Karpas-422 (cell line): ENCODE measurements around the gene SLC39A11. TPM values are rescaled to one million over a fixed set of nuclear protein-coding genes. Genes with fewer than 3 reads are reported as not detected.
"Not testable (repeated sequence)": the region's sequence is repeated elsewhere in the genome, so short reads cannot be mapped to it uniquely, and the experiment has no call there.

ENCODE experiments used
- DNase-seq: peaks from one replicate; pipeline ENCODE4 v3.0.0-alpha.2; 2015
- H2AFZ ChIP-seq: fragments of 200-600 bp; sonication (generic); 2 replicates; pipeline ENCODE4 v1.6.1; 2014; ENCODE audit warnings: antibody characterized with exemption, low read length, mixed read lengths
- H3K27ac ChIP-seq: fragments of 200-600 bp; sonication (generic); 2 replicates; pipeline ENCODE4 v1.5.1; 2014; ENCODE audit warnings: mild to moderate bottlenecking, low read length, moderate library complexity
- H3K27me3 ChIP-seq: fragments of 200-600 bp; sonication (generic); 2 replicates; pipeline ENCODE4 v1.6.1; 2014; ENCODE audit warnings: low read length, mixed read lengths
- H3K36me3 ChIP-seq: fragments of 200-600 bp; sonication (generic); 2 replicates; pipeline ENCODE4 v1.6.1; 2014; ENCODE audit warnings: low read length, mixed read lengths; ENCODE audit not compliant: insufficient read depth
- H3K4me1 ChIP-seq: fragments of 200-600 bp; sonication (generic); 2 replicates; pipeline ENCODE4 v1.6.1; 2014; ENCODE audit warnings: mild to moderate bottlenecking, low read length, mixed read lengths
- H3K4me2 ChIP-seq: fragments of 200-600 bp; sonication (generic); 2 replicates; pipeline ENCODE4 v1.6.1; 2014; ENCODE audit warnings: low read length, low read depth, mild to moderate bottlenecking; ENCODE audit not compliant: poor library complexity, severe bottlenecking
- H3K4me3 ChIP-seq: fragments of 200-600 bp; sonication (generic); 2 replicates; pipeline ENCODE4 v1.5.1; 2014; ENCODE audit warnings: mild to moderate bottlenecking, antibody characterized with exemption, low read length, mixed read lengths
- H3K79me2 ChIP-seq: fragments of 200-600 bp; sonication (generic); 2 replicates; pipeline ENCODE4 v1.6.1; 2014; ENCODE audit warnings: mild to moderate bottlenecking, low read length, mixed read lengths
- H3K9ac ChIP-seq: fragments of 200-600 bp; sonication (generic); 2 replicates; pipeline ENCODE4 v1.6.0; 2014; ENCODE audit warnings: low read length
- H3K9me2 ChIP-seq: fragments of 200-600 bp; sonication (generic), shearing (Covaris generic); replicated peaks from 2 replicates; pipeline ENCODE4 v1.6.0; 2014; ENCODE audit warnings: mild to moderate bottlenecking, low read length, moderate library complexity; ENCODE audit not compliant: insufficient read depth
- H3K9me3 ChIP-seq: fragments of 300-700, 200-600 bp; sonication (generic); 2 replicates; pipeline ENCODE4 v1.6.1; 2014; ENCODE audit warnings: low read length, mixed read lengths
- H4K20me1 ChIP-seq: fragments of 200-600 bp; sonication (generic); 2 replicates; pipeline ENCODE4 v1.6.1; 2014; ENCODE audit warnings: mild to moderate bottlenecking, antibody characterized with exemption, low read length, low read depth; ENCODE audit not compliant: insufficient read depth
- total RNA-seq: library from RNA; depleted of rRNA; stranded (reverse); fragments of >200 nt; shearing (Covaris generic); gene quantifications from 2 replicates; pipeline ENCODE4 v1.2.3, GENCODE V29; 2014; ENCODE audit warnings: low replicate concordance

The SLC39A11 gene
- total RNA-seq, 1 experiment from 2014 or later: 49.6 TPM

DNA sequence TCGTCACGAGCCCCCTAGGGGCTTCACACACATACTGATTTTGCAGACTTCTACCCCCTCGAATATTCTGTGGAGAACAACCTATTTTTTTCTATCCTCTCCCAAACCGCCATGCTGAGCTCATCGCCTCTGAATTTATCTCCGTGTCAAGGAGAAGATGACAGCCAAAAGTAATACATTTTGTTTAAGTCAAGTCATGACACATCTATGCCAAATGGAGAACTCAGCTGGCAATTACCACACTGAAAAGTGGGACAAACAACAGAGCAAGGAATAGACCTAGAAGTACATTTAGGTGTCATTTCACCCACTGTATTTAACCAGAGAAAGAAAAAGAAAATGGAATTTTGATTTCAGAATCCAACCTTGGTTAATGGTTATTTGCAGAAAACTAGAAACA is 260.2 kb downstream of the SLC39A11 start:
- H3K4me2 ChIP-seq: no peak overlapping the region
- peaks cover 4% of the 10 kb centered on the region; the same call in 1 of the 2 replicates for H3K79me2 ChIP-seq
- H3K9ac ChIP-seq: no peak overlapping the region
- 0 out of 2 replicates have a peak, but pooled peaks cover 3% of the 10 kb centered on the region for H3K9me3 ChIP-seq
- no peak overlapping the region for H2AFZ ChIP-seq
- H3K27ac ChIP-seq: no peak overlapping the region
- no peaks in the 10 kb centered on the region for H3K9me2 ChIP-seq
- H3K27me3 ChIP-seq: no peaks in the 10 kb centered on the region
- no peak for DNase-seq
- no peaks in the 10 kb centered on the region for H3K4me1 ChIP-seq
- H3K4me3 ChIP-seq: no peak overlapping the region
- peaks cover 6% of the 10 kb centered on the region; the same call in 1 of the 2 replicates for H3K36me3 ChIP-seq
- no peaks in the 10 kb centered on the region for H4K20me1 ChIP-seq

DNA sequence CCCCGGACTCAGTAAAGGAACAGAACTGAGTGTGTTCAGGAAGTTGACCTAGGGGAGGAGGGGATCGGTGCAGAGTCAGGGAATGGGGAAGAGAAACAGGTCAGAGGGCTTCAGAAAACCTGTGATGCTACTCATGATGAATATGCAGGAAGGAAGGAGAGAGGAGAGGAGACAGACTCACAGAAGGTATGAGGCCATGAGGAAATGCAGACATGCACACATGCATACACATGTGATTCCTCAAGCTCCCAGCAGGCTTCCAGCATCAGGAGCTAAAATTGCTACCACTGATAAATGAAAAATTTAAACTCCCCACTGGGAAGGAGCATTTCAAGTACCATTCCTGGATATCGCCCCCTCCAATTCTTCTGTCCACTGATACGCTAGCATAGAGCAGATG is 262.6 kb downstream of the SLC39A11 start:
- H3K9me2 ChIP-seq: no peaks in the 10 kb centered on the region
- H3K9ac ChIP-seq: no peak overlapping the region
- DNase-seq: no peak
- H3K4me3 ChIP-seq: no peak overlapping the region
- peaks cover 19% of the 10 kb centered on the region for H3K9me3 ChIP-seq
- no peaks in the 10 kb centered on the region for H3K27me3 ChIP-seq
- H2AFZ ChIP-seq: no peak overlapping the region
- no peak overlapping the region for H3K4me2 ChIP-seq
- H3K79me2 ChIP-seq: peaks cover 4% of the 10 kb centered on the region; the same call in 1 of the 2 replicates
- no peaks in the 10 kb centered on the region for H4K20me1 ChIP-seq
- H3K27ac ChIP-seq: no peak overlapping the region
- H3K4me1 ChIP-seq: no peaks in the 10 kb centered on the region
- H3K36me3 ChIP-seq: peaks cover 29% of the 10 kb centered on the region

DNA sequence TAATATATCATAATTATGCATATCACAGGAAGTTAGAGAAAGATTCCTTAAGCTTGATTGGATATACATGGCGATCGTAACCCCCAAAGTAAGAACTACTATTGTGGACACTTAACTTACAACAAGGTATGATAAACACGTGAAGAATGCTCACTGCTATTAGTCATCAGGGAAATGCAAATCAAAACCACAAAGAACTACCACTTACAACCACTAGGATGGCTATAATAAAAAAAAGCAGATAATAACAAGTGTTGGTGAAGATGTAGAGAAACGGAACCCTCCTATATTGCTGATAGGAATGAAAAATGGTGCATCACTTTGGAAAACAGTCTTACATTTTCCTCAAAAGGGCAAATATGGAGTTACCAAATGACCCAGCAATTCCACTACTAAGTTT is 265.9 kb downstream of the SLC39A11 start:
- no peak overlapping the region for H3K4me2 ChIP-seq

DNA sequence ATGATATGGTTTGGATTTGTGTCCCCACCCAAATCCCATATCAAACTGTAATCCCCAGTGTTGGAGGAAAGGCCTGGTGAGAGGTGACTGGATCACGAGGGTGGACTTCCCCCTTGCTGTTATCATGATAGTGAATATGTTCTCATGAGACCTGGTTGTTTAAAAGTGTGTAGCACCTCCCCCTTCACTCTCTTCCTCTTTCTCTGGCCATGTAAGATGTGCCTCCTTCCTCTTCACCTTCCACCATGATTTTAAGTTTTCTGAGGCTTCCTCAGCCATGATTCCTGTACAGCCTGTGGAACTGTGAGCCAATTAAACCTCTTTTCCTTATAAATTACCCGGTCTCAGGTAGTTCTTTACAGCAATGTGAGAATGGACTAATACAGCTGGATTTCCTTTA is 266.4 kb downstream of the SLC39A11 start:
- not testable (repeated sequence) for H3K4me2 ChIP-seq, H3K4me1 ChIP-seq, H2AFZ ChIP-seq, H3K9ac ChIP-seq, H3K9me2 ChIP-seq, H3K79me2 ChIP-seq, H3K4me3 ChIP-seq, H3K27ac ChIP-seq, H4K20me1 ChIP-seq, DNase-seq, H3K27me3 ChIP-seq
- Histone ChIP-seq H3K9me3 (peaks cover 19% of the 10 kb centered on the region), H3K36me3 (peaks cover 29% of the 10 kb centered on the region)

More for the DNA sequence above, 265.9 kb downstream of the SLC39A11 start:
- H3K27ac ChIP-seq: no peak overlapping the region
- no peaks in the 10 kb centered on the region for H3K9me2 ChIP-seq
- no peak for DNase-seq
- peaks cover 29% of the 10 kb centered on the region for H3K36me3 ChIP-seq
- no peak overlapping the region for H3K9ac ChIP-seq
- no peak overlapping the region for H3K4me3 ChIP-seq
- H3K27me3 ChIP-seq: no peaks in the 10 kb centered on the region
- peaks cover 19% of the 10 kb centered on the region for H3K9me3 ChIP-seq
- H4K20me1 ChIP-seq: no peaks in the 10 kb centered on the region
- H3K4me1 ChIP-seq: no peaks in the 10 kb centered on the region
- peaks cover 4% of the 10 kb centered on the region; the same call in 1 of the 2 replicates for H3K79me2 ChIP-seq
- H2AFZ ChIP-seq: no peak overlapping the region

DNA sequence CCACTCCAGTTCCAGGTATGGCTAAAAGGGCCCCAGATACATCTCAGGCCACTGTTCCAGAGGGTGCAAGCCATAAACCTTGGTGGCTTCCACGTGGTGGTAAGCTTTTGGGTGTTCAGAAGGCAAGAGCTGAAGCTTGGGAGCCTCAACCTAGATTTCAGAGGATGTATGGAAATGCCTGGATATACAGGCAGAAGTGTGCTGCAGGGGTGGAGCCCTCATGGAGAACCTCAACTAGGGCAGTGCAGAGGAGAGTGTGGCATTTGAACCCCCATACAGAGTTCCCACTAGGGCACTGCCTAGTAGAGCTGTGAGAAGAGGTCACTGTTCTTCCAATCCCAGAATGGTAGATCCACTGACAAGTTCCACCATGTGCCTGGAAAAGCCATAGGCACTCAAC is 267.3 kb downstream of the SLC39A11 start:
- Histone ChIP-seq H3K79me2 (peaks cover 4% of the 10 kb centered on the region; the same call in 1 of the 2 replicates), H3K4me3 (no peak overlapping the region), H2AFZ (no peak overlapping the region), H3K9me2 (no peaks in the 10 kb centered on the region), H3K4me1 (no peaks in the 10 kb centered on the region), H3K9me3 (peaks cover 19% of the 10 kb centered on the region), H4K20me1 (no peaks in the 10 kb centered on the region), H3K4me2 (no peak overlapping the region), H3K9ac (no peak overlapping the region), H3K36me3 (peaks cover 29% of the 10 kb centered on the region), H3K27me3 (no peaks in the 10 kb centered on the region), H3K27ac (no peak overlapping the region)
- no peak for DNase-seq

DNA sequence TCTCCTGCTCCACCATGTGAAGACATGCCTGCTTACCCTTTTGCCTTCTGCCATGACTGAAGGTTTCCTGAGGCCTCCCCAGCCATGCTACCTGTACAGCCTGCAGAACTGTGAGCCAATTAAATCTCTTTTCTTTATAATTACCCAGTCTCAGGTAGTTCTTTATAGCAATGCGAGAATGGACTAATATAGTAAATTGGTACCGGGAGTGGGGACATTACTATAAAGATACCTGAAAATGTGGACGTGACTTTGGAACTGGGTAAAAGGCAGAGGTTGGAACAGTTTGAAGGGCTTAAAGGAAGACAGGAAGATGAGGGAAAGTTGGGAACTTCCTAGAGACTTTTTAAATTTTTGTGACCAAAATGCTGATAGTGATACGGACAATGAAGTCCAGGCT is 268.2 kb downstream of the SLC39A11 start:
- H4K20me1 ChIP-seq, H3K4me1 ChIP-seq, H3K27me3 ChIP-seq, H3K4me3 ChIP-seq, H3K9me2 ChIP-seq, H2AFZ ChIP-seq, DNase-seq, H3K79me2 ChIP-seq, H3K9ac ChIP-seq, H3K27ac ChIP-seq, H3K4me2 ChIP-seq: not testable (repeated sequence)
- Histone ChIP-seq H3K9me3 (peaks cover 19% of the 10 kb centered on the region), H3K36me3 (peaks cover 29% of the 10 kb centered on the region)

DNA sequence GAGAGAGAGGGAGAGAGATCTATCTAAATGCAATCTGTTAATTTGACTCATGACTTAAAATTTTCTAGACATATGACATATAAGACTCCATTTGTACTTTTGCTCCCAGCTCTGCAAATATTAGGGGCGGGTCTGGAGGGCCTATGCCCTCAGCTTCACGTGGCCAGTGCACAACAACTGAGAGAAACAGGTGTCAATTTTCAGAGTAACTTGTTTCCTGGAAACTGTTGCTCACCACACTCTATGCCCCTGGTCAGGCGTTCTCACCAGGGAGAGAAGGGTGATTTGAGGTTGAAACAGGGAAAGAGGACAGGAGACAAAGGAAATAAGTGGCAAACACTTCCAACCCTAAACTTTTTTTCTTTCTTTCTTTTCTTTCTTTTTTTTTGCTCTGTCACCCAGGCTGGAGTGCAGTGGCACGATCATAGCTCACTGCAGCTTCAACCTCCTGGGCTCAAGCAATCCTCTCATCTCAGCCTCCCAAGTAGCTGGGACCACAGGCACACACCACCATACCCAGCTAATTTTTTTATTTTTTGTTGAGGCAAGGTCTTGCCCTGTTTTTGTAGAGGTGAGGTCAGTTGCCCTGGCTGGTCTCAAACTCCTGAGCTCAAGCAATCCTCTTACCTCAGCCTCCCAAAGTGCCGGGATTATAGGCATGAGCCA is 270.0 kb downstream of the SLC39A11 start:
- Histone ChIP-seq H3K4me3 (no peak overlapping the region), H3K9me2 (no peaks in the 10 kb centered on the region), H3K4me1 (no peaks in the 10 kb centered on the region), H3K27me3 (no peaks in the 10 kb centered on the region), H3K36me3 (peaks cover 35% of the 10 kb centered on the region), H3K27ac (no peak overlapping the region), H2AFZ (no peak overlapping the region), H3K9me3 (peaks cover 16% of the 10 kb centered on the region), H3K79me2 (peaks cover under 1% of the 10 kb centered on the region; the same call in 1 of the 2 replicates), H4K20me1 (no peaks in the 10 kb centered on the region), H3K9ac (no peak overlapping the region), H3K4me2 (no peak overlapping the region)
- no peak for DNase-seq

DNA sequence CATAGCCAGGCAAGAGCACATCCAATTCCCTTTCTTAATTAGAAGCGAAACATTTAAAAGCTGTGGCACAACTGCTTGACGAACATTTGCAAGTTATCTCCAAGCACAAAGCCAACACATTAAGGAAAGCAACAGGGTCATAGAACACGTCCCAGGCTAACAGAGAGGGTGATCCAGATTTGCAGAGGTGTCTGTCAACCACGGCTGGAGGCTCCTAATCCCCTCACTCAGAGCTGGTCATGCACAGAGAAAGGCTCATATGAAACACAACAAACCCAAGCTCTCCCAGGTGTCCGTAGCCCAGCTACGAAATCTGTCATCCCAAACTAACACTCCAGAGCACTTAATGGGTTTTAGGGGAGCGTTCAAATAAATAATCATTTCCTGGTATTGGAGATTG is 276.1 kb downstream of the SLC39A11 start:
- no peaks in the 10 kb centered on the region for H3K27me3 ChIP-seq
- peaks cover 36% of the 10 kb centered on the region for H3K36me3 ChIP-seq
- H3K27ac ChIP-seq: no peak overlapping the region
- no peak overlapping the region for H3K4me2 ChIP-seq
- no peaks in the 10 kb centered on the region for H3K9me2 ChIP-seq
- no peak for DNase-seq
- no peaks in the 10 kb centered on the region for H3K79me2 ChIP-seq
- no peak overlapping the region for H2AFZ ChIP-seq
- no peak overlapping the region for H3K9ac ChIP-seq
- H3K9me3 ChIP-seq: peaks cover under 1% of the 10 kb centered on the region; the same call in 1 of the 2 replicates
- H3K4me3 ChIP-seq: no peak overlapping the region
- H3K4me1 ChIP-seq: no peaks in the 10 kb centered on the region
- H4K20me1 ChIP-seq: no peaks in the 10 kb centered on the region
